ENCODE measurements around the gene EGLN3.

The EGLN3 gene

GRCh38 chr14:33950320-33951182, at the start of gene EGLN3:
EGLN3 (minus strand) TSS chr14:33951074; CDS start chr14:33950752, 322 bp downstream.
- no peak for TF ChIP-seq CTCF (IDR thresholded peaks at IDR 0.05)

GRCh38 chr14:34000396-34000795, 49.5 kb upstream of the EGLN3 start:
- no peak for TF ChIP-seq CTCF (IDR thresholded peaks at IDR 0.05)

- no peak for TF ChIP-seq CTCF (IDR thresholded peaks at IDR 0.05)
These were observed 49.0 kb upstream of the EGLN3 start for GRCh38 chr14:33999771-34000291.

- TF ChIP-seq CTCF (IDR thresholded peaks at IDR 0.05): no peak
These were observed 46.7 kb upstream of the EGLN3 start for GRCh38 chr14:33997611-33998010.

GRCh38 chr14:33996462-33996861, 45.6 kb upstream of the EGLN3 start:
- TF ChIP-seq CTCF (IDR thresholded peaks at IDR 0.05): no peak

- no peak for TF ChIP-seq CTCF (IDR thresholded peaks at IDR 0.05)
These were observed 42.4 kb upstream of the EGLN3 start for GRCh38 chr14:33993246-33993645.

GRCh38 chr14:33992274-33993007, 41.6 kb upstream of the EGLN3 start:
- no peak for TF ChIP-seq CTCF (IDR thresholded peaks at IDR 0.05)

Data from LNCAP (cell line).